A549 (cell line): ENCODE data around the gene RALGDS. TPM values are rescaled to one million over a fixed set of nuclear protein-coding genes. Genes with fewer than 3 reads are reported as not detected.

Experiments
- BHLHE40 ChIP-seq: IDR thresholded peaks from 2 replicates; pipeline ENCODE4 v1.6.1; 2012; ENCODE audit warnings: low read depth, low read length, inconsistent platforms
- CHD2 ChIP-seq: fragments of 150-350 bp; IDR thresholded peaks from 2 replicates; pipeline ENCODE4 v1.6.1; 2014; ENCODE audit warnings: low read length; ENCODE audit not compliant: partially characterized antibody
- CHD4 ChIP-seq: fragments of 200-600 bp; sonication (generic); IDR thresholded peaks from 2 replicates; pipeline ENCODE4 v1.6.1; 2016; ENCODE audit warnings: antibody characterized with exemption, mild to moderate bottlenecking, borderline replicate concordance
- EHF ChIP-seq: fragments of 250-450 bp; sonication (Bioruptor Pico); IDR thresholded peaks from 2 replicates; pipeline ENCODE4 v1.5.0; 2020; ENCODE audit warnings: mild to moderate bottlenecking
- EP300 ChIP-seq, 2 experiments: fragments of >200 bp; sonication (Bioruptor Twin); formaldehyde crosslinking; IDR thresholded peaks; 2 replicates in 1 of 2; 3 replicates in 1 of 2; pipeline ENCODE4 v1.6.1; 2016 to 2017
- FOSL2 ChIP-seq, 2 experiments: fragments of 450-650 bp in 1 of 2; fragments of >200 bp in 1 of 2; sonication (Bioruptor Twin) in 1 of 2; formaldehyde crosslinking; IDR thresholded peaks; 2 replicates each; pipeline versions ENCODE4 v1.5.0 to v1.6.1; 2016 to 2020; ENCODE audit warnings: mild to moderate bottlenecking in 1 of 2, moderate library complexity in 1 of 2
- GATA3 ChIP-seq: IDR thresholded peaks from 2 replicates; pipeline ENCODE4 v1.6.1; 2012; ENCODE audit warnings: borderline replicate concordance
- HDAC2 ChIP-seq: fragments of 200-600 bp; sonication (generic); IDR thresholded peaks from 2 replicates; pipeline ENCODE4 v1.6.1; 2016
- HEYL ChIP-seq: fragments of 250-450 bp; sonication (Bioruptor Pico); IDR thresholded peaks from 2 replicates; pipeline ENCODE4 v1.8.0; 2021; ENCODE audit warnings: mild to moderate bottlenecking, moderate library complexity
- HOXB13 ChIP-seq: fragments of 250-450 bp; sonication (Bioruptor Pico); IDR thresholded peaks from 2 replicates; pipeline ENCODE4 v1.5.0; 2020; ENCODE audit warnings: low read depth, mild to moderate bottlenecking, moderate library complexity
- JUNB ChIP-seq: fragments of >200 bp; sonication (Bioruptor Twin); formaldehyde crosslinking; IDR thresholded peaks from 2 replicates; pipeline ENCODE4 v1.6.1; 2016
- KDM1A ChIP-seq: fragments of 200-600 bp; sonication (generic); IDR thresholded peaks from 2 replicates; pipeline ENCODE4 v1.6.1; 2016; ENCODE audit warnings: low read depth, mild to moderate bottlenecking
- KDM5A ChIP-seq: fragments of 200-600 bp; sonication (generic); IDR thresholded peaks from 2 replicates; pipeline ENCODE4 v1.6.1; 2016; ENCODE audit warnings: antibody characterized with exemption, mild to moderate bottlenecking
- MAZ ChIP-seq: fragments of 150-350 bp; IDR thresholded peaks from 2 replicates; pipeline ENCODE4 v1.6.1; 2014; ENCODE audit warnings: antibody characterized with exemption, low read depth, low read length, borderline replicate concordance
- NPAS2 ChIP-seq: fragments of 250-450 bp; sonication (Bioruptor Pico); IDR thresholded peaks from 2 replicates; pipeline ENCODE4 v1.8.0; 2022; ENCODE audit warnings: mild to moderate bottlenecking, moderate library complexity, borderline replicate concordance
- NR3C1 ChIP-seq: fragments of >200 bp; sonication (Bioruptor Twin); formaldehyde crosslinking; IDR thresholded peaks from 3 replicates; pipeline ENCODE4 v1.6.1; 2017
- PHF8 ChIP-seq: fragments of 200-600 bp; sonication (generic); IDR thresholded peaks from 2 replicates; pipeline ENCODE4 v1.6.1; 2016; ENCODE audit warnings: low read depth, mild to moderate bottlenecking, antibody characterized with exemption, moderate library complexity, borderline replicate concordance
- POLR2A ChIP-seq: IDR thresholded peaks from 2 replicates; pipeline ENCODE4 v1.6.1; 2012; ENCODE audit warnings: mild to moderate bottlenecking, low read length
- POLR2AphosphoS2 ChIP-seq: conservative IDR thresholded peaks from 2 replicates; pipeline ENCODE4 v1.6.1; 2012; ENCODE audit warnings: low read length, improper control_type of control experiment, inconsistent platforms
- RARB ChIP-seq: fragments of 250-450 bp; sonication (Bioruptor Pico); IDR thresholded peaks from 2 replicates; pipeline ENCODE4 v1.8.0; 2021; ENCODE audit warnings: mild to moderate bottlenecking, moderate library complexity
- RCOR1 ChIP-seq: fragments of 150-350 bp; IDR thresholded peaks from 2 replicates; pipeline ENCODE4 v1.6.1; 2014; ENCODE audit warnings: antibody characterized with exemption, low read length, low read depth
- SMC3 ChIP-seq: fragments of >200 bp; sonication (Bioruptor Twin); formaldehyde crosslinking; IDR thresholded peaks from 3 replicates; pipeline ENCODE4 v1.6.1; 2018; ENCODE audit warnings: inconsistent platforms
- SREBF2 ChIP-seq: fragments of 450-650 bp; IDR thresholded peaks from 2 replicates; pipeline ENCODE4 v1.6.1; 2014; ENCODE audit warnings: mild to moderate bottlenecking, moderate library complexity
- ZFP36 ChIP-seq: fragments of 450-650 bp; IDR thresholded peaks from 2 replicates; pipeline ENCODE4 v1.6.1; 2014; ENCODE audit warnings: borderline replicate concordance; ENCODE audit not compliant: partially characterized antibody
- ZNF302 ChIP-seq: fragments of 250-450 bp; sonication (Bioruptor Pico); IDR thresholded peaks from 2 replicates; pipeline ENCODE4 v1.9.0; 2021; ENCODE audit warnings: inconsistent platforms, mild to moderate bottlenecking, moderate library complexity
- ZSCAN20 ChIP-seq: fragments of 250-450 bp; sonication (Bioruptor Pico); IDR thresholded peaks from 2 replicates; pipeline ENCODE4 v1.8.0; 2022; ENCODE audit warnings: mild to moderate bottlenecking, moderate library complexity
- polyA plus RNA-seq, 4 experiments: library from polyadenylated mRNA; depleted of rRNA in 3 of 4; stranded (reverse); fragments of >200 nt; fragmentation: RNase III in 1 of 4; extraction: RNeasy Plus Mini Kit Qiagen cat#74134 plus additional on column Dnase treatment in 1 of 4; gene quantifications; 2 replicates in 3 of 4; 3 replicates in 1 of 4; pipeline ENCODE4 v1.2.3, GENCODE V29; 2011 to 2017
- TF ChIP-seq, protein P1 (sequence below): fragments of 200-600 bp; sonication (generic); IDR thresholded peaks from 2 replicates; pipeline ENCODE4 v1.6.1; 2016; ENCODE audit warnings: antibody characterized with exemption, mild to moderate bottlenecking, moderate library complexity
- TF ChIP-seq, protein P2 (sequence below): fragments of 150-350 bp; IDR thresholded peaks from 2 replicates; pipeline ENCODE4 v1.6.1; 2014; ENCODE audit warnings: low read depth, mild to moderate bottlenecking, low read length
- TF ChIP-seq, protein P3 (sequence below): fragments of 250-450 bp; sonication (Bioruptor Pico); IDR thresholded peaks from 2 replicates; pipeline ENCODE4 v1.5.0; 2020; ENCODE audit warnings: low read depth, mild to moderate bottlenecking, moderate library complexity
- TF ChIP-seq, protein P4 (sequence below): fragments of 450-650 bp; IDR thresholded peaks from 2 replicates; pipeline ENCODE4 v1.6.1; 2014; ENCODE audit warnings: antibody characterized with exemption
- TF ChIP-seq, protein P5 (sequence below): fragments of >200 bp; sonication (Bioruptor Twin); formaldehyde crosslinking; IDR thresholded peaks from 3 replicates; pipeline ENCODE4 v1.5.1; 2016
- TF ChIP-seq, protein P6 (sequence below): fragments of 250-450 bp; sonication (Bioruptor Pico); IDR thresholded peaks from 2 replicates; pipeline ENCODE4 v1.5.0; 2021; ENCODE audit warnings: mild to moderate bottlenecking, moderate library complexity, borderline replicate concordance
- TF ChIP-seq, protein P7 (sequence below): fragments of >200 bp; sonication (Bioruptor Twin); formaldehyde crosslinking; IDR thresholded peaks from 2 replicates; pipeline ENCODE4 v1.6.1; 2016

RALGDS gene
- polyA plus RNA-seq, 2 of the 4 experiments (the other 2 are of a cell fraction) = 8.9 to 12.1 TPM

DNA sequence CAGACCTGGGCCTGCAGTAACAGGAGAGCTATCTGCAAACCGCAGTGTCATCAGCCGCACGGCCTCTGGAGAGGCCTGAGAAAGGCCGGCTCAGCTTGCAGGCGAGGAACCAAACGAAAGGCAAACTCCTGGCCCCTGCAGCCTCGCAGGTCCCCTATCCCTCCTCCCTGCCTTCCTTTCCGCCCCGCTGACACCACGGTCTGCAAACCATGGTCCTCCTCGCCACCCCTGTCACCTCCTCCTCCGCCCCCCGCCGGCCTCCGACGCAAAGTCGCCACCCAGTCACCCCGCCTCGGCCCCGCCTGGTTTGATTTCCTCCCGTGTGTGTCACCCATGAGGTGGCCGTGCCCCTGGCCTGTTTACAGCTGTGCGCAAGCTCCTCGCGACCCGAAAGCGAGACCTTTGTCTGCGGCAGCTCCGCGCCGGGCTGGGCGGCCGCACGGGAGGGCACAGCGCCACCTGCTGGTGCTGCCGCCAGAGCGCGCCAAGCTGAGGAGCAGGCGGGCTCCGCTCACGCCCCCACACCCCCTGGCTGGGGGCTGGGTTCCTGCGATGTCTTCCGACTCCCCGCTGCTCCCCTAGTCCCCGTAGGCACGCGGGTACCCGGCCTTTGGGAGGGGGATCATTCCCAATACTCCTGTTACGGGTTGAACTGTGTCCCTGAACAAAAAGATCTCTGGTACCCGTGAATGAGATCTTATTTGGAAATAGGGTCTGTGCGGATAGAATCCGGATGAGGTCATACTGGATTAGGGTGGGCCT, 23.3 kb upstream of the RALGDS start (continued):
- no peak for TF ChIP-seq HEYL (CRISPR knock-in tag)
- TF ChIP-seq FOSL2 (IDR thresholded peaks at IDR 0.05) = no peak
- no peak for TF ChIP-seq FOSL2 (CRISPR knock-in tag; IDR thresholded peaks at IDR 0.05)
- TF ChIP-seq, protein P1, sequence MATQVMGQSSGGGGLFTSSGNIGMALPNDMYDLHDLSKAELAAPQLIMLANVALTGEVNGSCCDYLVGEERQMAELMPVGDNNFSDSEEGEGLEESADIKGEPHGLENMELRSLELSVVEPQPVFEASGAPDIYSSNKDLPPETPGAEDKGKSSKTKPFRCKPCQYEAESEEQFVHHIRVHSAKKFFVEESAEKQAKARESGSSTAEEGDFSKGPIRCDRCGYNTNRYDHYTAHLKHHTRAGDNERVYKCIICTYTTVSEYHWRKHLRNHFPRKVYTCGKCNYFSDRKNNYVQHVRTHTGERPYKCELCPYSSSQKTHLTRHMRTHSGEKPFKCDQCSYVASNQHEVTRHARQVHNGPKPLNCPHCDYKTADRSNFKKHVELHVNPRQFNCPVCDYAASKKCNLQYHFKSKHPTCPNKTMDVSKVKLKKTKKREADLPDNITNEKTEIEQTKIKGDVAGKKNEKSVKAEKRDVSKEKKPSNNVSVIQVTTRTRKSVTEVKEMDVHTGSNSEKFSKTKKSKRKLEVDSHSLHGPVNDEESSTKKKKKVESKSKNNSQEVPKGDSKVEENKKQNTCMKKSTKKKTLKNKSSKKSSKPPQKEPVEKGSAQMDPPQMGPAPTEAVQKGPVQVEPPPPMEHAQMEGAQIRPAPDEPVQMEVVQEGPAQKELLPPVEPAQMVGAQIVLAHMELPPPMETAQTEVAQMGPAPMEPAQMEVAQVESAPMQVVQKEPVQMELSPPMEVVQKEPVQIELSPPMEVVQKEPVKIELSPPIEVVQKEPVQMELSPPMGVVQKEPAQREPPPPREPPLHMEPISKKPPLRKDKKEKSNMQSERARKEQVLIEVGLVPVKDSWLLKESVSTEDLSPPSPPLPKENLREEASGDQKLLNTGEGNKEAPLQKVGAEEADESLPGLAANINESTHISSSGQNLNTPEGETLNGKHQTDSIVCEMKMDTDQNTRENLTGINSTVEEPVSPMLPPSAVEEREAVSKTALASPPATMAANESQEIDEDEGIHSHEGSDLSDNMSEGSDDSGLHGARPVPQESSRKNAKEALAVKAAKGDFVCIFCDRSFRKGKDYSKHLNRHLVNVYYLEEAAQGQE = no peak
- TF ChIP-seq, protein P2, sequence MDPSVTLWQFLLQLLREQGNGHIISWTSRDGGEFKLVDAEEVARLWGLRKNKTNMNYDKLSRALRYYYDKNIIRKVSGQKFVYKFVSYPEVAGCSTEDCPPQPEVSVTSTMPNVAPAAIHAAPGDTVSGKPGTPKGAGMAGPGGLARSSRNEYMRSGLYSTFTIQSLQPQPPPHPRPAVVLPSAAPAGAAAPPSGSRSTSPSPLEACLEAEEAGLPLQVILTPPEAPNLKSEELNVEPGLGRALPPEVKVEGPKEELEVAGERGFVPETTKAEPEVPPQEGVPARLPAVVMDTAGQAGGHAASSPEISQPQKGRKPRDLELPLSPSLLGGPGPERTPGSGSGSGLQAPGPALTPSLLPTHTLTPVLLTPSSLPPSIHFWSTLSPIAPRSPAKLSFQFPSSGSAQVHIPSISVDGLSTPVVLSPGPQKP = no peak
- peak; percentile 96 for TF ChIP-seq SMC3
- TF ChIP-seq NR3C1 = no peak
- TF ChIP-seq HDAC2 = no peak
- no peak for TF ChIP-seq ZNF302
- no peak for TF ChIP-seq SREBF2
- TF ChIP-seq BHLHE40 = no peak
- TF ChIP-seq EP300 (IDR thresholded peaks at IDR 0.05) = no peak
- TF ChIP-seq HOXB13 = no peak
- TF ChIP-seq, protein P3, sequence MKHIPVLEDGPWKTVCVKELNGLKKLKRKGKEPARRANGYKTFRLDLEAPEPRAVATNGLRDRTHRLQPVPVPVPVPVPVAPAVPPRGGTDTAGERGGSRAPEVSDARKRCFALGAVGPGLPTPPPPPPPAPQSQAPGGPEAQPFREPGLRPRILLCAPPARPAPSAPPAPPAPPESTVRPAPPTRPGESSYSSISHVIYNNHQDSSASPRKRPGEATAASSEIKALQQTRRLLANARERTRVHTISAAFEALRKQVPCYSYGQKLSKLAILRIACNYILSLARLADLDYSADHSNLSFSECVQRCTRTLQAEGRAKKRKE (CRISPR knock-in tag) = no peak
- TF ChIP-seq POLR2AphosphoS2 = no peak
- TF ChIP-seq, protein P4, sequence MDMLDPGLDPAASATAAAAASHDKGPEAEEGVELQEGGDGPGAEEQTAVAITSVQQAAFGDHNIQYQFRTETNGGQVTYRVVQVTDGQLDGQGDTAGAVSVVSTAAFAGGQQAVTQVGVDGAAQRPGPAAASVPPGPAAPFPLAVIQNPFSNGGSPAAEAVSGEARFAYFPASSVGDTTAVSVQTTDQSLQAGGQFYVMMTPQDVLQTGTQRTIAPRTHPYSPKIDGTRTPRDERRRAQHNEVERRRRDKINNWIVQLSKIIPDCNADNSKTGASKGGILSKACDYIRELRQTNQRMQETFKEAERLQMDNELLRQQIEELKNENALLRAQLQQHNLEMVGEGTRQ = no peak; the same call in 1 of the 2 replicates
- no peak for TF ChIP-seq ZFP36
- no peak for TF ChIP-seq JUNB
- TF ChIP-seq, protein P5, sequence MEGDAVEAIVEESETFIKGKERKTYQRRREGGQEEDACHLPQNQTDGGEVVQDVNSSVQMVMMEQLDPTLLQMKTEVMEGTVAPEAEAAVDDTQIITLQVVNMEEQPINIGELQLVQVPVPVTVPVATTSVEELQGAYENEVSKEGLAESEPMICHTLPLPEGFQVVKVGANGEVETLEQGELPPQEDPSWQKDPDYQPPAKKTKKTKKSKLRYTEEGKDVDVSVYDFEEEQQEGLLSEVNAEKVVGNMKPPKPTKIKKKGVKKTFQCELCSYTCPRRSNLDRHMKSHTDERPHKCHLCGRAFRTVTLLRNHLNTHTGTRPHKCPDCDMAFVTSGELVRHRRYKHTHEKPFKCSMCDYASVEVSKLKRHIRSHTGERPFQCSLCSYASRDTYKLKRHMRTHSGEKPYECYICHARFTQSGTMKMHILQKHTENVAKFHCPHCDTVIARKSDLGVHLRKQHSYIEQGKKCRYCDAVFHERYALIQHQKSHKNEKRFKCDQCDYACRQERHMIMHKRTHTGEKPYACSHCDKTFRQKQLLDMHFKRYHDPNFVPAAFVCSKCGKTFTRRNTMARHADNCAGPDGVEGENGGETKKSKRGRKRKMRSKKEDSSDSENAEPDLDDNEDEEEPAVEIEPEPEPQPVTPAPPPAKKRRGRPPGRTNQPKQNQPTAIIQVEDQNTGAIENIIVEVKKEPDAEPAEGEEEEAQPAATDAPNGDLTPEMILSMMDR = peak; percentile 97
- no peak for TF ChIP-seq RARB
- no peak for TF ChIP-seq POLR2A
- TF ChIP-seq ZSCAN20 (CRISPR knock-in tag) = no peak
- peak; percentile 89; the same call in 1 of the 2 replicates for TF ChIP-seq MAZ
- TF ChIP-seq, protein P6, sequence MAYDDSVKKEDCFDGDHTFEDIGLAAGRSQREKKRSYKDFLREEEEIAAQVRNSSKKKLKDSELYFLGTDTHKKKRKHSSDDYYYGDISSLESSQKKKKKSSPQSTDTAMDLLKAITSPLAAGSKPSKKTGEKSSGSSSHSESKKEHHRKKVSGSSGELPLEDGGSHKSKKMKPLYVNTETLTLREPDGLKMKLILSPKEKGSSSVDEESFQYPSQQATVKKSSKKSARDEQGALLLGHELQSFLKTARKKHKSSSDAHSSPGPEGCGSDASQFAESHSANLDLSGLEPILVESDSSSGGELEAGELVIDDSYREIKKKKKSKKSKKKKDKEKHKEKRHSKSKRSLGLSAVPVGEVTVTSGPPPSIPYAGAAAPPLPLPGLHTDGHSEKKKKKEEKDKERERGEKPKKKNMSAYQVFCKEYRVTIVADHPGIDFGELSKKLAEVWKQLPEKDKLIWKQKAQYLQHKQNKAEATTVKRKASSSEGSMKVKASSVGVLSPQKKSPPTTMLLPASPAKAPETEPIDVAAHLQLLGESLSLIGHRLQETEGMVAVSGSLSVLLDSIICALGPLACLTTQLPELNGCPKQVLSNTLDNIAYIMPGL (CRISPR knock-in tag) = 0 out of 2 replicates have a peak, but pooled peaks have one; percentile 32
- TF ChIP-seq NPAS2 = no peak
- TF ChIP-seq CHD4 = no peak
- TF ChIP-seq CHD2 = peak; percentile 24
- no peak for TF ChIP-seq KDM1A
- no peak for TF ChIP-seq RCOR1
- no peak for TF ChIP-seq EHF (CRISPR knock-in tag)
- TF ChIP-seq, protein P7, sequence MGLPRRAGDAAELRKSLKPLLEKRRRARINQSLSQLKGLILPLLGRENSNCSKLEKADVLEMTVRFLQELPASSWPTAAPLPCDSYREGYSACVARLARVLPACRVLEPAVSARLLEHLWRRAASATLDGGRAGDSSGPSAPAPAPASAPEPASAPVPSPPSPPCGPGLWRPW = no peak
- no peak for TF ChIP-seq KDM5A
- TF ChIP-seq GATA3 = no peak
- TF ChIP-seq PHF8 = no peak
